Trophoblast cell (in vitro differentiated cells and primary cell): Measurements from ENCODE around the gene NEIL1. TPM values are rescaled to one million over a fixed set of nuclear protein-coding genes. Genes with fewer than 3 reads are reported as not detected.
"Not testable (repeated sequence)": the region's sequence is repeated elsewhere in the genome, so short reads cannot be mapped to it uniquely, and the experiment has no call there.

ENCODE experiments used
- DNase-seq, 2 donors: peaks; one replicate each; pipeline ENCODE4 v3.0.0-alpha.2; 2016
- H2AFZ ChIP-seq: 2 replicates; pipeline ENCODE4 v1.6.1; 2013; ENCODE audit warnings: low read length, moderate library complexity, mild to moderate bottlenecking; ENCODE audit not compliant: insufficient read depth, poor library complexity
- H2AK5ac ChIP-seq: 2 replicates; pipeline ENCODE4 v1.6.1; 2013; ENCODE audit warnings: mild to moderate bottlenecking, low read length
- H2BK120ac ChIP-seq: 2 replicates; pipeline ENCODE4 v1.6.1; 2013; ENCODE audit warnings: low read length, mild to moderate bottlenecking, moderate library complexity; ENCODE audit not compliant: insufficient read depth, poor library complexity
- H2BK12ac ChIP-seq: 2 replicates; pipeline ENCODE4 v1.6.1; 2013; ENCODE audit warnings: mild to moderate bottlenecking, low read length, moderate library complexity
- H2BK5ac ChIP-seq: 2 replicates; pipeline ENCODE4 v1.6.1; 2013; ENCODE audit warnings: low read length, low read depth, moderate library complexity, mild to moderate bottlenecking; ENCODE audit not compliant: poor library complexity
- H3K14ac ChIP-seq: 2 replicates; pipeline ENCODE4 v1.6.1; 2013; ENCODE audit warnings: mild to moderate bottlenecking, low read length
- H3K18ac ChIP-seq: 2 replicates; pipeline ENCODE4 v1.6.1; 2013; ENCODE audit warnings: mild to moderate bottlenecking, low read length
- H3K23ac ChIP-seq: 2 replicates; pipeline ENCODE4 v1.6.1; 2013; ENCODE audit warnings: low read length
- H3K27ac ChIP-seq: 2 replicates; pipeline ENCODE4 v1.5.1; 2013; ENCODE audit warnings: low read depth, mild to moderate bottlenecking, inconsistent platforms, low read length, moderate library complexity
- H3K27me3 ChIP-seq: 2 replicates; pipeline ENCODE4 v1.6.1; 2013; ENCODE audit warnings: inconsistent platforms, mild to moderate bottlenecking, low read length, moderate library complexity; ENCODE audit not compliant: insufficient read depth
- H3K36me3 ChIP-seq, 2 experiments: 1 replicate in 1 of 2; 2 replicates in 1 of 2; pipeline ENCODE4 v1.6.1; 2013; ENCODE audit warnings: low read length in 2 of 2, mild to moderate bottlenecking in 2 of 2, moderate library complexity in 1 of 2; ENCODE audit not compliant: insufficient read depth in 2 of 2, control insufficient read depth in 1 of 2
- H3K4ac ChIP-seq: 2 replicates; pipeline ENCODE4 v1.6.1; 2013; ENCODE audit warnings: low read depth, mild to moderate bottlenecking, low read length, moderate library complexity
- H3K4me1 ChIP-seq, 2 experiments: 1 replicate in 1 of 2; 2 replicates in 1 of 2; pipeline ENCODE4 v1.6.1; 2013; ENCODE audit warnings: low read length in 2 of 2, mild to moderate bottlenecking in 2 of 2, moderate library complexity in 1 of 2; ENCODE audit not compliant: insufficient read depth in 2 of 2, control insufficient read depth in 1 of 2
- H3K4me2 ChIP-seq: 2 replicates; pipeline ENCODE4 v1.6.1; 2013; ENCODE audit warnings: inconsistent platforms, mild to moderate bottlenecking, low read length, moderate library complexity
- H3K4me3 ChIP-seq: 2 replicates; pipeline ENCODE4 v1.5.1; 2013; ENCODE audit warnings: mild to moderate bottlenecking, low read depth, low read length, inconsistent platforms
- H3K79me1 ChIP-seq: one replicate; pipeline ENCODE4 v1.6.1; 2013; ENCODE audit warnings: low read length
- H3K79me2 ChIP-seq: 2 replicates; pipeline ENCODE4 v1.6.1; 2013; ENCODE audit warnings: low read length, mild to moderate bottlenecking; ENCODE audit not compliant: control insufficient read depth, insufficient read depth, poor library complexity
- H3K9ac ChIP-seq: 2 replicates; pipeline ENCODE4 v1.6.1; 2013; ENCODE audit warnings: mild to moderate bottlenecking, low read length
- H3K9me3 ChIP-seq: 2 replicates; pipeline ENCODE4 v1.6.1; 2013; ENCODE audit warnings: low read depth, mild to moderate bottlenecking, control low read depth, inconsistent platforms, low read length; ENCODE audit not compliant: insufficient read depth
- H4K12ac ChIP-seq: 2 replicates; pipeline ENCODE4 v1.6.1; 2013; ENCODE audit warnings: low read depth, mild to moderate bottlenecking, low read length, moderate library complexity
- H4K8ac ChIP-seq: 2 replicates; pipeline ENCODE4 v1.6.1; 2013; ENCODE audit warnings: low read depth, mild to moderate bottlenecking, low read length, moderate library complexity
- H4K91ac ChIP-seq: one replicate; pipeline ENCODE4 v1.6.1; 2013; ENCODE audit warnings: low read depth, mild to moderate bottlenecking, low read length, moderate library complexity
- WGBS: extraction: QIAGEN DNeasy Blood & Tissue Kit; methylation state at CpG from one replicate; pipeline ENCODE4 v1.1.7; 2013; ENCODE audit warnings: missing lambda C conversion rate; ENCODE audit not compliant: insufficient read length, insufficient coverage; ENCODE audit errors: extremely low coverage; 5-methylcytosine and 5-hydroxymethylcytosine counted together
- polyA plus RNA-seq: library from polyadenylated mRNA; stranded (reverse); fragments of 200-250 nt; gene quantifications from 2 replicates; pipeline ENCODE4 v1.2.3, GENCODE V29; 2013

NEIL1 gene
- polyA plus RNA-seq, result 4.2 and 5.1 TPM in 2 replicates

GRCh38 chr15:75346796-75347221, at the start of gene NEIL1:
Gene NEIL1, plus strand, starts transcription at chr15:75347039. Its CDS starts 1,867 bp downstream, at chr15:75348906.
- Histone ChIP-seq H3K18ac (peak within 1 kb of the TSS; percentile 68), H3K4me2 (peak within 1 kb of the TSS; percentile 81), H4K91ac (peak within 1 kb of the TSS; percentile 64), H2AK5ac (no peak within 1 kb of the TSS), H2BK5ac (no peak within 1 kb of the TSS), H4K12ac (peak within 1 kb of the TSS; percentile 77), H4K8ac (peak within 1 kb of the TSS; percentile 85), H3K9ac (peak within 1 kb of the TSS; percentile 57), H3K27me3 (peaks cover 14% of the 10 kb centered on the region), H3K4me3 (peak within 1 kb of the TSS; percentile 66), H3K27ac (no peak within 1 kb of the TSS), H3K4ac (peak within 1 kb of the TSS; percentile 17), H3K23ac (no peak within 1 kb of the TSS), H3K14ac (peak within 1 kb of the TSS; percentile 64), H2BK120ac (peak within 1 kb of the TSS; percentile 32), H3K4me1 (peaks cover 5 to 12% of the 10 kb centered on the region in 2 experiments), H3K36me3 (no peaks in the 10 kb centered on the region), H2BK12ac (no peak within 1 kb of the TSS), H2AFZ (peak within 1 kb of the TSS; percentile 86), H3K79me1 (peaks cover 5% of the 10 kb centered on the region), H3K9me3 (no peaks in the 10 kb centered on the region), H3K79me2 (peaks cover 5% of the 10 kb centered on the region)
- WGBS, result no CpG with 5 or more reads among the region's 20 CpGs
- DNase-seq, result peak; percentile 88 to 95

DNA sequence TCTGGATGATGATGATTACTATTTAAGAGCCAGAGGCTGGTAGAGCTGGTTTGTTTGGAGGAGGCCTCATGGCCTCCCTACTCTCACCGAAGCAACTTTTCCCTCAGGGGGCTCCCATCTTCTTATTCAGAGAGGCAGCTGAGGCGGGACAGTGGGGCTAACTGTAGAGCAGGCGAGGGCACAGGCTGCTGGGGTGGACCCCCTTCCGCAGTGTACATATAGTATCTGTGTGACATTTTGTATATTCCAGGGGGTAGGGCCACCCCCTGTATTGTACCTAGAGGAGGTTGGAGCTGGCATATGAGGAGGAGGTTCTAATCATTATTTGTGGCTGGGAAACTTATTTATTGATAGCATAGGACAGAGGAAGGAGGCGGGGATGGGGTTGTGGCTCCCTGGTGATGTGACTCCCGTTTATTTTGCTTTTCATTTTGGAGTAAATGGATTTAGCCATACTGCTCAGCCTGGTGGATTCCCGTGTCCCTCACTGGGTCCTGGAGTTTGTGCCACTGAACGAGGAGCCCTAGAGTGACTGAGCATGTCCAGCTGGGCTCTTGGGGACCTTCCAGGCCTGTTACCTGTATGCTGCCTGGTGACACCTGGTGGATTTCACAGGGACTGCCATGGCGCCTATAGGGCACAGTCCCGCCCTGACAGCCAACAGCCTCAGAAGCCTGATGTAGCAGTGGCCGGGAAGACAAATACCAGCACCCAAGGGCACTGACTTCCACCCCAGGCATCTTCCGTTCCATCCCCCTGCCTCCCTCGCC, 48.1 kb upstream of the NEIL1 start:
- not testable (repeated sequence) for H3K4me1 ChIP-seq, H3K36me3 ChIP-seq, H3K4ac ChIP-seq, H2BK5ac ChIP-seq, H3K18ac ChIP-seq, H4K91ac ChIP-seq, H2BK120ac ChIP-seq, H3K27ac ChIP-seq, H2BK12ac ChIP-seq, H3K4me2 ChIP-seq, H3K27me3 ChIP-seq, H4K8ac ChIP-seq, H4K12ac ChIP-seq, H2AK5ac ChIP-seq, H2AFZ ChIP-seq, H3K9ac ChIP-seq, H3K79me1 ChIP-seq, DNase-seq, H3K14ac ChIP-seq, H3K4me3 ChIP-seq, H3K79me2 ChIP-seq, H3K9me3 ChIP-seq, H3K23ac ChIP-seq
- WGBS, result no CpG with 5 or more reads among the region's 13 CpGs

DNA sequence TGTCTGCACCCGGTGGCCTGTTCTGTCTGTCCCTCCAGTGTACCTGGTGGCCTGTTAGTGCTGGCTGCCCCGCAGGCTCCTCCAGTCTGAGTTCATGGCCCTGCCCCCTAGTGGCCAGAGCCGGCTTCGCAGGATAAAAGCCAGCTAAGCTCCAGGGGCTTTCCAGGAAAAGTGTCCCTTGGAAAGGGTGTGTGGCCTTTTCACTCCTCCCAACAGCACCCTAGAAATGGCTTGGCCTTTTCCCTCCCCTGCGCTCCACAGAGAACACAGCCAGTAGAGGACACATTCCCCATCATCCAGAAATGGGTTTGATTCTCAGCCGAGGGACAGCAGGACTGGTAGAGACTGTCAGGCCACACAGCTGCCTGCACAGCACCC, 47.5 kb upstream of the NEIL1 start:
- not testable (repeated sequence) for H3K27ac ChIP-seq, H3K14ac ChIP-seq, H3K9ac ChIP-seq, H4K8ac ChIP-seq, H3K4me3 ChIP-seq, H3K4me1 ChIP-seq, H3K36me3 ChIP-seq, H2AFZ ChIP-seq, H3K79me1 ChIP-seq, H3K4me2 ChIP-seq, H3K4ac ChIP-seq, DNase-seq, H3K27me3 ChIP-seq, H3K23ac ChIP-seq, H3K18ac ChIP-seq, H4K91ac ChIP-seq, H2BK5ac ChIP-seq, H2BK12ac ChIP-seq, H2AK5ac ChIP-seq, H2BK120ac ChIP-seq, H3K9me3 ChIP-seq, H3K79me2 ChIP-seq, H4K12ac ChIP-seq
- WGBS, result no CpG with 5 or more reads among the region's 6 CpGs

DNA sequence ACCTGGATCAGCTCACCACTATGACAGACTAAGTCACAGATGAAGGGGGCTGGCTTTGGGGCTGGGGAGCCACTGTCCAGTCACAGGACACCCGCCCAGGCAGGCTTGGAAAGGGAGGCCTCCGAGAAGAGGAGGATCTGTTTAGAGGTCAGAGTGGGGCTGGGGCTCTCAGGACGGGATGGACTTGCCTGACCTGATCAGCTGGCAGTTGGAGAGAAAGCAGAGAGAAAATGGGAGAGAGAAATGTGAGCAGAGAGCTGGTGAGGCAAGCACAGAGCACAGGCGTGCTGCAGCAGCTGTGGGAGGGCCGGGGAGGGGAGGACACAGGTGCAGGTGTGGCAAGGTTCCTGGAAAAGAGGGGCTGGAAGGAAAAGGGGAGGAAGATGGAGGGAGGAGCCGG, 46.8 kb upstream of the NEIL1 start:
- H2BK5ac ChIP-seq, H3K4me3 ChIP-seq, H3K27ac ChIP-seq, H3K18ac ChIP-seq, H3K9me3 ChIP-seq, DNase-seq, H3K9ac ChIP-seq, H3K4me1 ChIP-seq, H2AFZ ChIP-seq, H3K4ac ChIP-seq, H2BK12ac ChIP-seq, H3K36me3 ChIP-seq, H4K12ac ChIP-seq, H2AK5ac ChIP-seq, H3K79me2 ChIP-seq, H3K23ac ChIP-seq, H4K91ac ChIP-seq, H2BK120ac ChIP-seq, H3K14ac ChIP-seq, H3K79me1 ChIP-seq, H4K8ac ChIP-seq, H3K27me3 ChIP-seq, H3K4me2 ChIP-seq: not testable (repeated sequence)
- WGBS, result no CpG with 5 or more reads among the region's 6 CpGs
